Eye (tissue), 1 donor: ENCODE results near the gene DGCR8.

ENCODE experiments used
- DNase-seq: peaks from one replicate; pipeline ENCODE4 v3.0.0-alpha.2; 2015

Gene DGCR8

GRCh38 chr22:20079745-20080444 is at the start of gene DGCR8:
Gene DGCR8 (plus strand): TSS chr22:20080241. CDS start chr22:20085964, 5,723 bp downstream.
- DNase-seq: peak; percentile 97

GRCh38 chr22:20031732-20032406 is 48.2 kb upstream of the DGCR8 start:
- DNase-seq: no peak

DNA sequence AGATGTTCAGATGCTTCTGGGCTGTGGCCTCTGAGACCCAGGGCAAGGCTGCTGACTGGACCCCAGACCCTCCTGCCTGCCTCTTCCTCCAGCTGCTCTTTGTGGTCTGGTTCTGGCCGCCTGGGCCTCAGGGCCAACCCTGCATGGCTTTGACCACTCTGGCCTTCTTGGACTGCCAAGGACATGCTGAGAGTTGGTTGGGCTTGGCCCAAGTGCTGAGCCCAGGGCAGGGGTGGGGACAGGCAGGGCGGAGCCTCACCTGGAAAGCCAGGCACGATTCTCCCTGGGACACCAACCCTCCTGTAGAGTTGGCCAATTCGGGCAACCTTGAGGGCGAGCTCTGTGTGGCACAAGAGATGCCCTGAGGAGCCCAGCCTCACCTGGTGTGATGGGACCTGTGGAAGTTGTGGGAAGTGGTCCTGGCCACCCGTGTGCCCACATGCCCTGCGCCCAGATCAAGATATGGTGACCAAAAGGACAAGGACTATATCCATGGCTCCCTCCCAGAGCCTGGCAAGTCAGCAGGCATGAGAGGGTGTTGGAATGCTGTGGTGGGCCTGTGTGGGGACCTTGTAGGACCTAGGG is 47.5 kb upstream of the DGCR8 start:
- DNase-seq: no peak

DNA sequence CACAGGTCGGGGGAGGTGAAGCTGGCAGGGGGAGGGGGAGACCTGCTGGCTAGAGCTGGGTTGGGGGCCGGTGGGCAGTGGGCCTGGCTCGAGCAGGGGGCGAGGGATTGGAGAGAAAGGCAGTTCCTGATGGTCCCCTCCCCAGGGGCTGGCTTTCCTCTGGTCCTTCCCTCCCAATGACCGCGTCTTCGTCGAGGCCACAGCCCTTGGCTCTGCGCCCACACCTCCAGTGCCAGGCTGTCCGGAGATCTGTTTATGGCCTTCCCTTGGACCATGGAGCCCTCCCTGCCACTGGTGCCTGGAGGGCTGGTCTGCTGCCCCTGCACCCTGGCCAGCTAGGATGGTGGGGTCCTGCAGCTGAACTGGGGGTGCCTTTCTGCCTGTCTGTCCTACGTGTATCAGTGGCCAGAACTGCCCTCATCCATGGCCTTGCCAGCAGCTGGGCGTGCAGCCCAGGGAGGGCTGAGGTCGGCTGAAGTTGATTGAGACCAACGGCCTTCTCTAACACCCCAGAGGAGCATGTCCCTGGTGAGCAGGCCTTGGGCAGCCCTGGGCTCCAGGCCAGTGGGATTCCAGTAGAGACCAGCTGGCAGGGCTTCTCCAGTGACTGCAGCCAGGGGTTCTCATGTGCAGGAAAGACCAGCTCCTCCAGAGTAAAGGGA is 46.9 kb upstream of the DGCR8 start:
- no peak for DNase-seq

DNA sequence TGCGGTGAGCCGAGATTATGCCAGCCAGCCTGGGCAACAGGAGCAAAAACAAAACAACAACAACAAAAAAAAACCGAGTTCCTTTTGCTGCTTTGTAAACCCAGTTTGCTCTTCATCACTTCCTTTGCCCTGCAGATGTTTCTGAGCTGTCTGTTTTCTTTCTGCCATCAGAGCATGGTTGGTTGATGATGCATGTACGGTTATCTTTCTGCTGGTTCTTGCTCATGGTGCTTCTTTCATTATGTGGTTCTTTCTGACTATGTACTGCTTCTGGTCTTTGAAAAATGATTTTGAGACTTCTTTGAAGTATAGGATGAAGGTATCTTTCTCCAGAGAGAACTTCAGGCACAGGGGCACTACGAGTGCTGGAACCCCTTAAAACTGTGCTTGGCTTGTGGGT is 45.9 kb upstream of the DGCR8 start:
- no peak for DNase-seq

GRCh38 chr22:20035375-20036083 is 44.5 kb upstream of the DGCR8 start:
- no peak for DNase-seq

DNA sequence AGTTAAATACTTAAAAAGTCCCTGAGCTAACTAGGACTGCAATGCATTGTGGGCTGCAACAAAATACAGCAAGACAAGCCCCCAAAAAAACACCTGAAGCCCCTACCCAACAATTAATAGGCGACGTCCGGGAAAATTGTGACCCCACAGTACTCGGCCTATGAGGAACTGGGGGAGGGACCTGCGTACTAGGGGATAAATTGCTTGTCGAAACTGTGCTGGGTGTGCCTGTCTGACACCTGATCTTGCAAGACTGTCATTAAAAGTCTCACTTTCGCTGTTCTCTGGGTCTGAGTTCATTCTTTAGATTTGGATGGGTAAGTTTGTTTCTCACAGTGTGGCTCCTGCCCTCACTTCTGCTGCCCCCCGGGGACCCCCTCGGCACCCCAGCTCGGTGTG is 44.0 kb upstream of the DGCR8 start:
- DNase-seq: no peak

- DNase-seq: no peak
Observed at GRCh38 chr22:20036535-20037392, 43.3 kb upstream of the DGCR8 start.

GRCh38 chr22:20037419-20037818 is 42.6 kb upstream of the DGCR8 start:
- DNase-seq: no peak

GRCh38 chr22:20038574-20038973 is 41.5 kb upstream of the DGCR8 start:
- DNase-seq: no peak

- no peak for DNase-seq
Observed at GRCh38 chr22:20039683-20040325, 40.2 kb upstream of the DGCR8 start.

DNA sequence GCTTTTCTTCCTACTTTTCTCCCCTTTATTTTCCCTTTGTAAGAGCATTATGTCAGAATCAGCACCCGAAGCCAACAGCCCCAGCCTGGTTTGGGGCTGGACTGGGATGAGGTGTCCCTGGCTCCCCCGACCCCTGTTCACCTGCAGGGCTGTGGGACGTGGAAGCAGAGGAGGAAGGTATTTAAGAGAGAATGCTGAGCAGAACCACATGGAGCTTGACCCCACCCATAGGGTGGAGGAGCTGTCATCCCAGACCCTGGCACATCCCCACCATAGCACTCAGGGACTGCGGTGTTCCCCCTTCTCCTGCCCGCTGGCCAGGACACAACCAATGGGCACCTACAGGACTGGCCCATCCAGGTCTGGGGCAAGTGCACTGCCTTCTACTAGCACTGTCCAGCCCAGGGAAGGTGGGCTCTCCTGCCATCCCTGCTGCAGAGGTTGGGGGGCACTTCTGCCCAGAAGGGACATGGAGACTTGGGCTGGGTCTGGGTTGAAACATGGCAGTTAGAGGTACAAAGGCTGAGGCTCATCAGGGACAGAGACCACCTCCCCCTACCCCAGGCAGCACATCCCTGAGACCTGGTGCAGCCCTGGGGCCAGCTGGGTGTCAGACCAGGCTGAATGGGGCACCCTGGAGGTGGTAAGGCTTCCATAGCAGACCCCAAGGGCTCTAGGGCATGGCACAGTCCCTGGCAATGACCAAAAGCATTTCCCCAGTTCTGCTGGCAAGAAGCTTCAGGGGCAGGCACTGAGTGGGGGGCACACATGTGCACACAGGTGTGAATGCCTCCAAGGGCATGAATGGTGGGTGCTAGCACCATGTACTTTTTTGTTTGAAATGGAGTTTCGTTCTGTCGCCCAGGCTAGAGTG is 39.5 kb upstream of the DGCR8 start:
- DNase-seq: no peak

- no peak for DNase-seq
Observed at GRCh38 chr22:20043057-20043996, 36.7 kb upstream of the DGCR8 start.

GRCh38 chr22:20043997-20044342 is 36.1 kb upstream of the DGCR8 start:
- DNase-seq: no peak

- peak; percentile 39 for DNase-seq
Observed at GRCh38 chr22:20044495-20045151, 35.4 kb upstream of the DGCR8 start.

DNA sequence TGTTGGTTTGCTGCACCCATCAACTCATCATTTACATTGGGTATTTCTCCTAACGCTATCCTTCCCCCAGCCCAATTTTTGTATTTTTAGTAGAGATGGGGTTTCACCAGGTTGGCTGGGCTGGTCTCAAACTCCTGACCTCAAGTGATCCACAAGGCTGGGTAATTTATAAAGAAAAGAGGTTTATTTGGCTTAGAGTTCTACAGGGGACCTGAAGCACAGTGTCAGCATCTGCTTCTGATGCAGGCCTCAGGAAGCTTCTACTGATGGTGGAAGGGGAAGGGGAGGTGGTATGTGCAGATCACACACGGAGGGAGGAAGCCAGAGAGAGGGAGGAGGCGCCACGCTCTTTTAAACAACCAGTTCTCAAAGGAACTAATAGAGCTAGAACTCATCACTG is 33.3 kb upstream of the DGCR8 start:
- DNase-seq: no peak

- DNase-seq: no peak
Observed at GRCh38 chr22:20051927-20052308, 28.1 kb upstream of the DGCR8 start.

DNA sequence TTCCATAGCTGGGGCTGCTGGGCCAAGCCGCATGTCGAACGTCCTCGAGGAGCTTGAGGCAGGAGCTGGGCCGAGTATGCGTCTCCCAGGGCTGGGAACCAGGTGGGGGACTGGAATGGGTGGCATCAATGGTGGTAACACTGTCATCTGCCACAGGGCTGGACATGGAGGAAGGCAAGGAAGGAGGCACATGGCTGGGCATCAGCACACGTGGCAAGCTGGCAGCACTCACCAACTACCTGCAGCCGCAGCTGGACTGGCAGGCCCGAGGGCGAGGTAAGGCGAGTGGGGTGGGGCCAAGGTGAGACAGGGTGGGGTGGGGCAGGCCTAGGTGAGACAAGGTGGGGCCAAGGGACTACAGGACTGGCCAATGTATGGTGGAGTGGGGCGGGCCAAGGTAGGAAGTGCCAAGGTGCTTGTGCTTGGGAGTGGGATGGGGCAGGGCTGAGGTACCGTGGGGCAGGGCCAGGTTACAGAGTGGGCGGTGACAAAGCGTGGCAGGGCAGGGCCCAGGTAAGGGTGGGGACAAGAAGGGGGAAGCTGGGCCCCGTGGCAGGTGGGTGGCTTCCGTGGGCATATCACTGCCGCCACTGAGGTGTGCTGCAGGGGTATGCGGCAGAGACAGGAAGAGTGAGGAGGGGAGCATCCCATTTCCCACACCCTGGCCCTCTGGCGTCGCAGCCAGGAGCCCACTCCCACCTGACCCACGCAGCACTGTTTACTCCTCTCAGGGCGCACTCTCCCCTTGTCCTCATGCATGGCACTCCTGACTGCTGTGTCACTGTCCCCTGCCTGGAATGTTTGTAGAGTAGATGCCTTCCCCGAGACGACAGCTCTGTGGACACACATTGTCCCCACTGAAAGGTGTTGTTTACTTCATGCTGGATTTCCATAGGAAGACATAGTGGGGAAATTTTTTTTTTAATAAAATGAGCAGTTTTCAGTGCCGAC is 27.5 kb upstream of the DGCR8 start:
- DNase-seq: no peak
